NCI-H2196 (cell line): ENCODE measurements around the gene TBC1D22A.
"Not testable (repeated sequence)": the region's sequence is repeated elsewhere in the genome, so short reads cannot be mapped to it uniquely, and the experiment has no call there.

ENCODE experiments used
- DNase-seq: peaks from one replicate; lab custom pipeline; 2025; ENCODE audit not compliant: unreplicated experiment; lab: John Stamatoyannopoulos, UW

The TBC1D22A gene

GRCh38 chr22:47040486-47041270 lies 278.2 kb downstream of the TBC1D22A start:
- DNase-seq, result no peak

GRCh38 chr22:47041271-47042115 lies 279.0 kb downstream of the TBC1D22A start:
- DNase-seq, result no peak

GRCh38 chr22:47042116-47042825 lies 279.8 kb downstream of the TBC1D22A start:
- no peak for DNase-seq

GRCh38 chr22:47042861-47043496 lies 280.5 kb downstream of the TBC1D22A start:
- DNase-seq, result no peak

- peak; percentile 79 for DNase-seq
These were observed 281.6 kb downstream of the TBC1D22A start for GRCh38 chr22:47043835-47044721.

- DNase-seq, result no peak
These were observed 282.5 kb downstream of the TBC1D22A start for GRCh38 chr22:47044722-47045535.

- DNase-seq, result no peak
These were observed 283.4 kb downstream of the TBC1D22A start for GRCh38 chr22:47045691-47046410.

- no peak for DNase-seq
These were observed 284.1 kb downstream of the TBC1D22A start for GRCh38 chr22:47046411-47047065.

GRCh38 chr22:47047321-47048122 lies 285.1 kb downstream of the TBC1D22A start:
- no peak for DNase-seq

- DNase-seq, result peak; percentile 34
These were observed 285.9 kb downstream of the TBC1D22A start for GRCh38 chr22:47048123-47049077.

GRCh38 chr22:47049078-47049624 lies 286.7 kb downstream of the TBC1D22A start:
- DNase-seq, result no peak

GRCh38 chr22:47049736-47050400 lies 287.4 kb downstream of the TBC1D22A start:
- not testable (repeated sequence) for DNase-seq

- DNase-seq, result no peak
These were observed 288.1 kb downstream of the TBC1D22A start for GRCh38 chr22:47050401-47051051.

GRCh38 chr22:47051441-47052071 lies 289.1 kb downstream of the TBC1D22A start:
- DNase-seq, result no peak
